ENCODE results near the gene ARL8B. TPM values are rescaled to one million over a fixed set of nuclear protein-coding genes. Genes with fewer than 3 reads are reported as not detected.
"Not testable (repeated sequence)": the region's sequence is repeated elsewhere in the genome, so short reads cannot be mapped to it uniquely, and the experiment has no call there.

The ARL8B gene
- total and polyA plus RNA-seq, 7 donors = 35.1 to 266 (median 141) TPM

- Histone ChIP-seq H3K36me3 (ENCODE audit: insufficient read depth in 1 of 2, low read depth in 1 of 2) (no peaks in the 10 kb centered on the region), H3K4me1 (peaks cover 52% of the 10 kb centered on the region), H3K27ac (no peak overlapping the region), H3K27me3 (ENCODE audit: insufficient read depth in 3 of 3, low read length in 2 of 3) (no peaks in the 10 kb centered on the region), H3K4me3 (no peak overlapping the region), H3K9me3 (no peaks in the 10 kb centered on the region)
- DNase-seq (no peak), ATAC-seq (no peak)
- no peak for TF ChIP-seq CTCF (IDR thresholded peaks at IDR 0.05)
- intact Hi-C loops (cut with DNase I) = no loop called here
- WGBS, 3 donors = 87 to 94% (median 90%) methylated on average over 5 of the region's 5 CpGs
These were observed 23.0 kb downstream of the ARL8B start for GRCh38 chr3:5145120-5145519.

GRCh38 chr3:5147152-5147551 is 25.1 kb downstream of the ARL8B start:
- intact Hi-C loops (cut with DNase I); H3K36me3 ChIP-seq (ENCODE audit: insufficient read depth in 1 of 2, low read depth in 1 of 2); H3K27me3 ChIP-seq (ENCODE audit: insufficient read depth in 3 of 3, low read length in 2 of 3); H3K27ac ChIP-seq; H3K4me3 ChIP-seq; H3K9me3 ChIP-seq; ATAC-seq; DNase-seq: not testable (repeated sequence)
- H3K4me1 ChIP-seq = peaks cover 45% of the 10 kb centered on the region
- WGBS, 3 donors = 90 to 99% (median 97%) methylated on average over 5 of the region's 5 CpGs

GRCh38 chr3:5149306-5149880 is 27.3 kb downstream of the ARL8B start:
- ATAC-seq = peak in 1 of 4 donors; percentile 19
- no peak for DNase-seq
- no peaks in the 10 kb centered on the region for H3K9me3 ChIP-seq
- H3K4me1 ChIP-seq = peaks cover 29% of the 10 kb centered on the region
- no peak overlapping the region for H3K27ac ChIP-seq
- no peaks in the 10 kb centered on the region for H3K36me3 ChIP-seq (ENCODE audit: insufficient read depth in 1 of 2, low read depth in 1 of 2)
- whole genome bisulfite sequencing, 3 donors = 84 to 89% (median 86%) methylated on average over 7 of the region's 7 CpGs
- H3K4me3 ChIP-seq = no peak overlapping the region
- H3K27me3 ChIP-seq (ENCODE audit: insufficient read depth in 3 of 3, low read length in 2 of 3) = no peaks in the 10 kb centered on the region
- intact Hi-C loops (cut with DNase I) = no loop called here
- no peak for TF ChIP-seq CTCF (IDR thresholded peaks at IDR 0.05)

- TF ChIP-seq CTCF (IDR thresholded peaks at IDR 0.05) = no peak
- 90 to 96% (median 94%) methylated on average over 6 of the region's 6 CpGs for WGBS, 3 donors
- ATAC-seq (peak in 1 of 4 donors; percentile 14), DNase-seq (no peak)
- no peak overlapping the region for H3K4me3 ChIP-seq
- no peaks in the 10 kb centered on the region for H3K9me3 ChIP-seq
- H3K36me3 ChIP-seq (ENCODE audit: insufficient read depth in 1 of 2, low read depth in 1 of 2) = no peaks in the 10 kb centered on the region
- H3K27me3 ChIP-seq (ENCODE audit: insufficient read depth in 3 of 3, low read length in 2 of 3) = no peaks in the 10 kb centered on the region
- H3K4me1 ChIP-seq = peaks cover 22% of the 10 kb centered on the region
- no peak overlapping the region for H3K27ac ChIP-seq
- intact Hi-C loops (cut with DNase I) = no loop called here
These were observed 29.5 kb downstream of the ARL8B start for GRCh38 chr3:5151586-5151985.

- Histone ChIP-seq H3K4me1 (peaks cover 24% of the 10 kb centered on the region), H3K36me3 (ENCODE audit: insufficient read depth in 1 of 2, low read depth in 1 of 2) (no peaks in the 10 kb centered on the region), H3K4me3 (no peak overlapping the region), H3K27me3 (ENCODE audit: insufficient read depth in 3 of 3, low read length in 2 of 3) (no peaks in the 10 kb centered on the region), H3K27ac (no peak overlapping the region), H3K9me3 (no peaks in the 10 kb centered on the region)
- intact Hi-C loops (cut with DNase I) = no loop called here
- ATAC-seq = no peak
- no peak for DNase-seq
- 76 to 83% (median 82%) methylated on average over 4 of the region's 4 CpGs for WGBS, 3 donors
- no peak for TF ChIP-seq CTCF (IDR thresholded peaks at IDR 0.05)
These were observed 31.0 kb downstream of the ARL8B start for GRCh38 chr3:5153074-5153473.
